ENCODE results near the gene ULK3. TPM values are rescaled to one million over a fixed set of nuclear protein-coding genes. Genes with fewer than 3 reads are reported as not detected.

Gene ULK3
- total and polyA plus RNA-seq, 2 experiments from 2014 or later, result 40.4 to 45.7 TPM

- TF ChIP-seq EZH2phosphoT487 (IDR thresholded peaks at IDR 0.05; ENCODE audit: low read depth, severe bottlenecking, unreplicated experiment), result no peak
- TF ChIP-seq CTCF (IDR thresholded peaks at IDR 0.05; ENCODE audit: poor library complexity), result no peak
- no peak for TF ChIP-seq EZH2 (IDR thresholded peaks at IDR 0.05; ENCODE audit: borderline replicate concordance)
- Histone ChIP-seq H3K36me3 (replicated peaks; ENCODE audit: insufficient read depth, low read depth) (no peaks in the 10 kb centered on the region), H3K79me2 (no peaks in the 10 kb centered on the region), H3K27ac (peak overlapping the region; percentile 93), H3K27me3 (no peaks in the 10 kb centered on the region), H3K4me2 (no peak overlapping the region), H3K4me1 (ENCODE audit: insufficient read depth) (peaks cover 19% of the 10 kb centered on the region), H4K20me1 (ENCODE audit: insufficient read depth, poor library complexity, severe bottlenecking) (peaks cover 6% of the 10 kb centered on the region), H3K9me3 (ENCODE audit: low read depth) (no peaks in the 10 kb centered on the region), H3K4me3 (no peak overlapping the region), H3K9me2 (replicated peaks; ENCODE audit: insufficient read depth) (no peaks in the 10 kb centered on the region), H2AFZ (no peak overlapping the region)
- DNase-seq (ENCODE audit: low spot score), result no peak
- 86% methylated on average over 12 of the region's 12 CpGs for WGBS (ENCODE audit: low lambda C conversion rate, missing lambda C conversion rate)
Measured at GRCh38 chr15:74844319-74845207, 1.6 kb upstream of the ULK3 start.

DNA sequence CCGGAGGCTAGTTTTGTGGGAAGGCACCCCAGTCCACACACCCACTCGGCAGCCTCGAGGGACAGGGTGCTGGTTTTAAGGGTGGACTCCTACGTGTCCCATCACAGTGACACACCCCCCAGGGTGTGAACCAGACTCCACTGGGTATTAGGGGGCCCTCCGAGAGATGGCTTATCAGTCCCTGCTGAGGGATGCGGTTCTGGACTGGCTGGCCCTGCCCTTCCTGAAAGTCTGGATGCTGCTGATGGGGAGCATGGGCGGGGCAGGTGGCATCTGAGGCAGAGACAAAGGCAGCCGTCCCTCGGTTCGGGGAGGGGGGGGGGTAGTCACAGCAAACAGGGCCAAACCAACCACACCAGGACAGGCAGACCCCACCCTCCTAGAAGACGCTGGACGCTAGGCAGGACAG is 939 bp upstream of the ULK3 start:
- no peaks in the 10 kb centered on the region for H3K36me3 ChIP-seq (replicated peaks; ENCODE audit: insufficient read depth, low read depth)
- peak overlapping the region; percentile 47 for H2AFZ ChIP-seq
- no peak overlapping the region for H3K4me3 ChIP-seq
- DNase-seq (ENCODE audit: low spot score), result no peak
- H3K79me2 ChIP-seq, result no peaks in the 10 kb centered on the region
- H3K9me3 ChIP-seq (ENCODE audit: low read depth), result no peaks in the 10 kb centered on the region
- no peaks in the 10 kb centered on the region for H3K9me2 ChIP-seq (replicated peaks; ENCODE audit: insufficient read depth)
- peak overlapping the region; percentile 93 for H3K27ac ChIP-seq
- H3K4me1 ChIP-seq (ENCODE audit: insufficient read depth), result peaks cover 19% of the 10 kb centered on the region
- TF ChIP-seq EZH2phosphoT487 (IDR thresholded peaks at IDR 0.05; ENCODE audit: low read depth, severe bottlenecking, unreplicated experiment), result no peak
- TF ChIP-seq CTCF (IDR thresholded peaks at IDR 0.05; ENCODE audit: poor library complexity), result no peak
- TF ChIP-seq EZH2 (IDR thresholded peaks at IDR 0.05; ENCODE audit: borderline replicate concordance), result no peak
- 71% methylated on average over 12 of the region's 12 CpGs for WGBS (ENCODE audit: low lambda C conversion rate, missing lambda C conversion rate)
- H3K4me2 ChIP-seq, result peak overlapping the region; percentile 92
- H4K20me1 ChIP-seq (ENCODE audit: insufficient read depth, poor library complexity, severe bottlenecking), result peaks cover 6% of the 10 kb centered on the region
- H3K27me3 ChIP-seq, result no peaks in the 10 kb centered on the region

DNA sequence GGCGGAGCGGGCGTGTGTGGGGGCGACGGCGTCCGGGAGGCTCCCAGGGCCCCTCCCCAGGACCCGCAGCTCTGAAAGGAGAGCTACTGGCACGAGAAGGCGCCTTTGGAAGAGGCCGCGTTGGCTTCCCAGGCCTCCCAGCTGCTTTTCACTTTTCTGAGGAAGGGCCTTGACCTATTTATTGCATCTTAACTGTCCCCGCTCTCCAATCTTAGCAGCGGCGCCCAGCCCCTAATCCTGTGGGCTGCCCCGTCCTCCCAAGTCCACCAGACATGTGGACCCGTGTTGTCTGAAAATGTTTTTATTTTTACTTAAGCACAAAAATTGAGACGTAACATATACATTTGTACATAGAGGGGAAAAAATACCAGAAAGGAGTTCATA is 481 bp upstream of the ULK3 start:
- Histone ChIP-seq H3K79me2 (no peaks in the 10 kb centered on the region), H3K4me1 (ENCODE audit: insufficient read depth) (peaks cover 19% of the 10 kb centered on the region), H3K27ac (peak overlapping the region; percentile 93), H3K9me3 (ENCODE audit: low read depth) (no peaks in the 10 kb centered on the region), H2AFZ (peak overlapping the region; percentile 47), H3K27me3 (no peaks in the 10 kb centered on the region), H3K4me3 (no peak overlapping the region), H3K36me3 (replicated peaks; ENCODE audit: insufficient read depth, low read depth) (no peaks in the 10 kb centered on the region), H4K20me1 (ENCODE audit: insufficient read depth, poor library complexity, severe bottlenecking) (peaks cover 6% of the 10 kb centered on the region), H3K4me2 (peak overlapping the region; percentile 92), H3K9me2 (replicated peaks; ENCODE audit: insufficient read depth) (no peaks in the 10 kb centered on the region)
- no peak for DNase-seq (ENCODE audit: low spot score)
- no peak for TF ChIP-seq CTCF (IDR thresholded peaks at IDR 0.05; ENCODE audit: poor library complexity)
- no peak for TF ChIP-seq EZH2 (IDR thresholded peaks at IDR 0.05; ENCODE audit: borderline replicate concordance)
- TF ChIP-seq EZH2phosphoT487 (IDR thresholded peaks at IDR 0.05; ENCODE audit: low read depth, severe bottlenecking, unreplicated experiment), result no peak
- 20% methylated on average over 15 of the region's 18 CpGs for WGBS (ENCODE audit: low lambda C conversion rate, missing lambda C conversion rate)

Data from hepatocyte (in vitro differentiated cells).